T-helper 9 cell (primary cell): Measurements from ENCODE around the gene P2RX3.

Experiments used
- DNase-seq: peaks from one replicate; pipeline ENCODE4 v3.0.0-alpha.2; 2020

Gene P2RX3

DNA sequence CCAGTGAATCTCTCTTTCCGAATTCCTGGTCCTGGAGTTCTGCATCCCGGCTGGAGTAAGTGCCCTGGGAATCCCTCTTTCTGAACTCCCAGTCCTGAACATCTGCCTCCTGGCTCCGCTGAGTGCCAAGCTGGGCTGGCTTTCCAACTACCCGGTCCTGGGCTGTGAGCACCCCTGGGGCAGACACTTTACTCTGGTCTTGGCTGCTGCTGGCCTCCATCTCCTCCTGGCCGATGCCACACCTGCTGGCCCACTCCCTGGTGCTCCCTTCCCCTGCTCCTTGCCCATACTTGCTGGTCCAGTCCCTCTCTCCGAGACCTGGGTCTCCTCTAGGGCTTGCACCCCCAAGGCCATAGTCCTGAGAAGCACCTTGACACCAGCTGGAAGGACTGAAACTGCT is 28.1 kb upstream of the P2RX3 start:
- no peak for DNase-seq

DNA sequence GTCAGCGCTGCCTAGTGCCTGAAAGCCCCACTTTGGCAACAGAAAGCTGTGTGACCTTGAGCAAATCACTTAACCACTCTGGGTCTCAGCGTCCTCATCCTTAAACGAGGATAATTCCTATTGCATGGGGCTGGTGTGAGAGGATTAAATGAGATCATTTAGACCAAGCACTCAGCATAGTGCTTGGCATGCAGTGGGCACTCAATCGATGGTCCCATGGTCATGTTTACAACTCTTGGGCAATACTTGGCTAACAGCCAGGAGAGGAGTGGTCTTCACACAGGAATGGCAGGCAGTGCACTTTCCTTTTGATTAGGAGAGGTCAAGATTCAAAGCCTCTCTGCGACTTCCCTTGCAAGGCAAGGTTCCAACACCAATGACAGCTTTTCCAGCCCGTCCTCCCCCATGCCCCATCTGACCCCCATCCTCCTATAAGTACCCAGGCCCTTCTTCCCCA is 27.5 kb upstream of the P2RX3 start:
- no peak for DNase-seq

DNA sequence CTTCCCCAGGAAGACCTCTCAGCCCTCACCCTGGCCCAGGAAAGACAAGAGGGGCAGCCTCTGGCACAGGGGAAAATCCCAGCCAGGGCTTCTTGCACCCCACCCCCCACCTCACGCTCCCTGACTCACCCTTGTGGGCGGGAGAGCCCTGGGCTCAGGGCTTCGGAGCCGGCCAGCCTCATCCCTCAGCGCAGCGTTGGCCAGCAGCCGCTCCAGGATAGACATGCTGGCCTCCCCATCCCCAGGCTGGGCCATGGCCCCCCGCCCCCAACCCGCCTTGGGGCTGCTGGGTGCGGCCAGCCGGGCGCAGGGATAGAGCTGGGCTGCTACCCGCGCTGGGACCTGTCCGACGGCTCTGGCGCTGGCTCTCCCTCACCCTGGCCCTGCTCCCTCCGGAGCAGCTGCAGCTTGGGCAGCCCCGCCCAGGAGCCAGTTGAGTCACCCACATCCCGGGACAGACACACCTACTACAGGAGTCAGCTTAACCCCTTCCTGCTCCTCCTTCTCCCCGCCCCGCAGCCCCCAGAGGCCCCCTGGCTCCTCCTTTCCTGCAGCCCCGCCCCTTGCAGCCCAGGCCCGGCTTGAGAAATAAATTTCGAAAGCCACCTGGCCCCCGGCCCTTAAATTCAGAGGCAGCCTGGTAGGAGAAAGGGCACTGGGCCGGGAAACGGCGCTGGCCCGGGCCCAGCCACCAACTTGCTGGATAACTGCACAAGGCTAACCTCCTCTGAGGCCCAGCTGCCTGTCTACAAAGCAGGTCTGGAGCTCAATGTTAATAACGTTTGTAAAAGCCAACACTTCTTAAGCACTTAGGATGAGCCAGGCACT is 26.8 kb upstream of the P2RX3 start:
- no peak for DNase-seq

DNA sequence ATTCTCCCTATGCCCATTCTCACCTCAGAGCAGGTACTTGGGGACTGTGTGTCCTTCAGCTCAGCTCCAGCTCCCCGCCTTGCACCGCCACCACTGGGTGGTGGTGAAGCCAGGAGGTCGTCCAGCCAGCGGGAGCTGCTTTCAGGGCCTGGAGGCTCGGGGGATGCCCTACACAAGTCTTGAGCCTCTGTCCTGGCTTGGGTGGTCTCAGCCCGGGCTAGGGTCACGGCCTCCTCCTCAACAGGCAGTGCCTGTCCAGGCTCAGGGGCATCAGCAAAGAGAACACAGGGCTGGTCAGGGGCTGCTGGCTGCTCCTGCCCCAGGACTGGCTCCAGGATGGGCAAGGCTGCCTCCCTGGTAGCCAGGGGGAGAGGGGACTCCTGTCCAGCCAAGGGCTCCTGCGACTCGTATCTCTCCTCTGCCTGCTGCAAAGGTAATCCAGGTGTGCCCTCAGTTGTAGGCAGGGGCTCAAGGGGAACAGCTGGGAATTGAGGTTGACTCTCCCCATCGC is 25.6 kb upstream of the P2RX3 start:
- no peak for DNase-seq

DNA sequence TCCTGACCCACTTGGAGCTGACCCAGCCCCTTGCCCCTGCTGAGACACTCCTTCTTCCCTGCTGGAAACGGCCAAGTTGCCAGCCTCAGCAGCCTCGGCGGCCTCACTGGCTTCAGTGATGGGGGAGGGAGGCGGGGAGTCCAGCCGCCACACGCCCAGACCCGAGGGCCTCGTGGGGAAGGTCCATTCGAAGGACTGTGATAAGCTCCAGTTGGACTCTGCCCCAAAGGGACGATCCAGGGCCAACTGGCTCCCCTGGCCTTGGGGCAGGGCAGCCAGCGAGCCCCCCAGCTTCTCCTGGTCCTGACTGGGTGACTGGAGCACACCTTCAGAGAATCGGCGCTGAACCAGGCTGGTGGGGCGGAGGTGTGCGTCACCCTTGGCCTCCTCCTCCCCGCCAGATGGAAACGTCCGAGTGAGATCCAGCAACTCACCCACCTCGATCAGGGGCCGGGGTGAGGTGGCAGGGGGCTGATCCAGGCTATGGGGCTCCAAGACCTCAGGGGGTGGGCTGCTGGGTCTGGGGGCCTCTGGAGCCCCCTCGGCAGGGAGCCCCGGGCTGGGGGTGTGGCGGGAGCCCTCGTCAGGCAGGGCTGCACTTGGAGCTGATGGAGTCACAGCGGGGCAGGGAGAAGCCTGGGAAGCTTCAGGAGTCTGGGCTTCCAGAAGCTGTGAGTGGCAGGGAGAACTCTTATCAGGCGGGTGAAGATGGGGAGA is 24.9 kb upstream of the P2RX3 start:
- no peak for DNase-seq

DNA sequence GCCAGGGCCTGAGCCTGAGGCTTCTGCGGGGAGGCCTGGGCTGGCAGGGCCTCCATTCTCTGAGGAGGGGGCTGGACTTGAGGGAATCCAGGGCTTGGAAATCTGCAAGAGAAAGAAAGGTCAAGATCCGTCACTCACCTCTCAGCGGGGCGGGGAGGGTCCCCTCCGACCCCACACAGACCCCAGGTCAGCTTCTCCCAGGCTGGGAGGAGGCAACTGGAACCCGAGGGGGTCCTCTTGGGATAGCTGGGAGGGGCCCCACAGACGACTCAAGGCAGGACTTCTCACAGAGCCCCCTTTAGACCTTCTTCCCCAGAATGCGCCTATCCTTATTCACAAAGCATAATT is 24.4 kb upstream of the P2RX3 start:
- no peak for DNase-seq

DNA sequence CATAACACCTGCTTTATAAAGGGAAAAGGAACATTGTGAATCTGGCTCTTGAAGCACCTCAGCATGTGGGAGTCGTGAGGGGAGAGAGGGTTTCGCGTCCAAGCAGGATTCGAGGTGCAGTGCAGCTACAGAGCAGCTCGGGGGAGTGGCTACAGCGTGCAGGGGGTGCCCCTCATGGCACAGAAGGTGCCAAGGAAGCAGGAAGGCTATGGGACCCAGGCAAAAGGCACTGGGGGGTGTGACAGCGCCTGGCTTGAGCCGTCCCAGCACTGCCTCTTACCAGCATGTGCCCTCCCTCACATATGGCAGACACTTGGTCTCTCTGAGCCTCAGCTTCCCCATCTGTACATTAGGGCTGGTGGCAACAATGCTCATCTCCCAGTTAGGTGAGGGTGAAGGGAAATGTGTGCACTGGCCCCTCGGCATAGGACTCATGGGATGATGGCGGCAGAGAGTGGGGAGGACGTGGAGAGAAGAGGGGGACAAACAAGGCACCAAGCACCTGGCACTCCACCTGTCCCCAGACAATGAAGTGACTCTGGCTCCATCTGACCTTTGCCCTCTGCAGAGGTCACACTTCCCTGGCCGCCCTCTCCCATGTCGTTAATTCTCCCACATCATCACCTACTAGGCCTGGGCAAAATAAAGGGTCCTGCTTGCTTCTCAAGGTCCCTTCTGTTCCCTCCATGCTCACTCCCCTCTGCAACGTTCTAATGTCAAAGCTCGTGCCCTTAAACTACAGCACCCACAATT is 23.8 kb upstream of the P2RX3 start:
- DNase-seq, result no peak

DNA sequence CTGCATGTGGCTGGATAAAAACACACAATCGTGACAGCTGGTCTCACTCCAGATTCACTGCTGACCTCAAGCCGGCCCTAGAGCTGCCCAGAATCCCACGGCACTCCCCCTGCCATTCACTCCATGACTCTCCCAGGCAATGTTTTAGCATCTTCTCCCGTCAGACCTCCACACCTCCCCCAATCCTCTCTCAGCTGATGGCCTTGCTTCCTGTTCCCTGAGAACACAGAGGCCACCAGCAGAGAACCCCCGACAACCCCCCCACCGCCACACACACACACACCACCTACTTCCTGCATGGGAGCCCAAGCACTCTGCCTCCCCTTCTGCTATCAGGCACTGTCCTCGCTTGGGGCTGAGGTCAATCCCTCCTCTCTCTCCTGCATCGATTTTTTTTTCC is 22.7 kb upstream of the P2RX3 start:
- DNase-seq, result no peak

DNA sequence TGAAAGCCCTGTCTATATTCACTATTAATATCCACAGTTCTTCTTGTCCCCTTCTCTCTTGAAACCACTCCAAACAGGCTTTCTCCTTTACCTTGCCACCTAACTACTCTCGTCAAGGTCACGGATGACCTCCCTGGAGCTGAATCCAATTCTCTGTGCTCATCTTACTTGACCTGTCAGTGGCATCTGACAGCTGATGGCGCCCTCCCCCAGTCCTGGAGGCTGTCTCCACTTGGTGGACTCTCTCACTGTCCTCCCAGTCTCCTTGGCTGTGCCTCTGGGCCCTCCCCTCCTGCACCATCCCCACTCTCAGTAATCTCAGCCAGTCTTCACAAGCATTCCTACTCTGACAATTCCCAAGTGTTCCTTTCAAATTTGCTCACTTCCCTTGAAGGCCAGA is 22.1 kb upstream of the P2RX3 start:
- DNase-seq, result no peak

DNA sequence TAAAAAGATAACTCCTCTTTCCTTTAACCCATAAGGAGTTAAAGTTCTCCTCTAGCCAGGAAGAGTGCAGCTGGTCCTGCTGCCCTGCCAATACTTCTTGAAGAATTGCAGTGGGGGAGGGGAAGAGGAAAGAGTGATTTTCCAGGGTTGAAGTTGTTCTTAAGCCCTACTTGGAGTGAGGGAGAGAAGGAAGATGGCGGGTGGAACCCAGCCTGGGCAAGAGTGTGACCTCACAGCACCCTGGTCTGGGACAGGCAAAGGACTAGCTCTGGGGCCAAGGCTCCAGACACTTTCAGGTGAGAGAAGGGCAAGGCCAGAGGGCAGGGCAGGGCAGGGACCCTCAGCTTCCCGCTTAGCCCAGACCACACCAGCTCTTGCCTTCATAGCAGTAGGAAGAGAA is 20.0 kb upstream of the P2RX3 start:
- DNase-seq, result no peak

DNA sequence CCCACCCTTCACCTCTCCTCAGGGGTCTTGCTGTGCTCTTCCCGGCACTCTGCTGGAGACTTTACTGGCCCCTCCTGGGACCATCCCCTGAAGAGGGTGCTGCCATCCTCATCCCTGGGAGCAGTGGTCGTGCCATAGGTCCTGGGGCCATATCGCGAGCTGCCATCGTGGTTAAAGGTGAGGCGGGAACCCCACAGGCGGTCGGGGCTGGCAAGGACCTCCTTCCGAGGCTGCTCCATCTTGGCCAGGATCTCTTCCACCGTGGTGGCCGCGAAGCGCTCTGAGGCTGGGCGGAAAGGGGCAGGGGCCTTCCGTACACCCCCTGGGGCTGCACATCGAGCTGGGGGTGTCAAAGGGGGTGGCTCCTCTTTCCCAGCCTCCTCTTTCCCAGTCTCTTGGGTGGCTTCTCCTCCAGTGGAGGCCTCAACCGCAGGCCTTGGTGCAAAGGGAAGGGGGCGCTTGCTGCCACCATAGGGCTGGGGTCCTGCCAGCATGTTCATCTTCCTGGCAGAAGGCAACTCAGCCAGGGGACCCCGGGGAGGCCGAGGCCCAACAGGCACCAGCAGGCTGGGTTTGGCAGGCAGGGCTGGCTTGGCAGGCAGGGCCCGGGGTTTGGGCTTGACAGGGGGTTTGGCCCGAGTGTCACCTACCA is 18.0 kb upstream of the P2RX3 start:
- DNase-seq, result no peak

DNA sequence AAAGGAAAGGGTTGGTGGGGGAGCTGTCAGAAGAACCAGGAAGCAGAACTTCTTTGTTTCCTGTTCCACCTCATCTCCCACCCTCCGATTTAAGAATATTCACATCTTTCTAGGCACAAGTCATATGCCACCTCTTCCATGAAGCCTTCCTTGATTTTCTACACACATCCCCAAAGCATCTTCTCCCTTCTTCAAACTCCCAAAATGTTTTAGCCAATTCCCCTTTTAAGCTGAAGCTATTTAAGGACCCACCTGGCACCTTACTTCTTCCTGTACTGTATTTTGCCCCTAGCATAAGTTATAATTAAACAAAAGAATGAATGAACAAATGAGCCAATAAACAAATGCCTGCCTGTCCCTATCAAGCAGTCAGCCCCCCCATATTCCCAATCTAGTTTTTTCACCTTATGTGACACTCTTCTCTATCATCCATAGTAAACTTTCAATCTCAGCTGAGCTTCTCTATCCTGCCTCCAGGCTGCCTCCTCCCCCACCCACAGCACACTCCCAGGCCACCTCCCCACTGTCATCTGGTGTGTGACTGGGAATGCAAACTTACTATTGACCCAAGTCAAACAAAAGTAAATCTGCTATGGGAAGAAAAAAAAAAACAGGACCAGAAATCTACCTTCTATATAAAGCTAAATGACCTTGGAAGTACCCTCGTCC is 17.3 kb upstream of the P2RX3 start:
- DNase-seq, result no peak

DNA sequence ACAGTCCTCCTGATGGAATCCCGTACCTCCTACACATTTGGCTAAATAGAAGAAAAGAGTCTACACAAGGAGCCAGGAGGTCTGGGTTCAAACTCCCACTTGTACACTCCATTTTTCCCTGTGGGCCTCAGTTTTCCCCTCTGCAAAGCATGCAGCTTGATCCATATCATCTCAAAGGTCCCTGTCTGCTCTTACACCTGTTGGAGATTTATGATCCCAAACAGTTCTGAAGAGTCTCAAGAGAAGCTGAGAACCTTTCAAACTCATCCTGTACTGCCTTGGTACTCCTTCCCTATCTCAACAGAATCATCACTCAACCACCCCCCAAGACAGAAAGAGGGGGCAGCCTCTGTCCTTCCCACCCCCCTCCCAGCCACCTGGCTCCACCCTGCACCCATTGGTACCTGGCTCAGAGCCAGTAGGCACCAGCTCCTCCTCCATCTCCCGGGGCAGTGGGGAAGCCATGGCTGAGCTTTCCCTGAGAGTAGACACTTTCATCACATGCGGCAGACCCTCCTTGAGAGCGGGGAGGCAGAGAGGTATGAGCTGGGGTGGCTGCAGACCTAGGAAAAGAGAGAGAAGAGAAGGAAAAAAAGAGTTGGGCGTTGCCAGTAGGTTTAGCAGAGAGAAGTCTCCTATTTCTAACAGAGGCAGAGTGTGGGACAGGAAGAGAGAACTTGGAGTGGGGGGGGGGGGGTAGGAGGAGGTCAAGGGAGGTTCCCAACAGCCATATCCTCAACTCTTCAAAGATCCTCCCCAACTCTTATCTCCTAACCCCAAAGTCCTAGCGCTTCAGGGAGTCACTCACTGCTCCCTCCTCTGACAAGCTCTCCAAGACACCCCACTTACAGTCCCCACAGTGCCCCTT is 16.5 kb upstream of the P2RX3 start:
- no peak for DNase-seq

DNA sequence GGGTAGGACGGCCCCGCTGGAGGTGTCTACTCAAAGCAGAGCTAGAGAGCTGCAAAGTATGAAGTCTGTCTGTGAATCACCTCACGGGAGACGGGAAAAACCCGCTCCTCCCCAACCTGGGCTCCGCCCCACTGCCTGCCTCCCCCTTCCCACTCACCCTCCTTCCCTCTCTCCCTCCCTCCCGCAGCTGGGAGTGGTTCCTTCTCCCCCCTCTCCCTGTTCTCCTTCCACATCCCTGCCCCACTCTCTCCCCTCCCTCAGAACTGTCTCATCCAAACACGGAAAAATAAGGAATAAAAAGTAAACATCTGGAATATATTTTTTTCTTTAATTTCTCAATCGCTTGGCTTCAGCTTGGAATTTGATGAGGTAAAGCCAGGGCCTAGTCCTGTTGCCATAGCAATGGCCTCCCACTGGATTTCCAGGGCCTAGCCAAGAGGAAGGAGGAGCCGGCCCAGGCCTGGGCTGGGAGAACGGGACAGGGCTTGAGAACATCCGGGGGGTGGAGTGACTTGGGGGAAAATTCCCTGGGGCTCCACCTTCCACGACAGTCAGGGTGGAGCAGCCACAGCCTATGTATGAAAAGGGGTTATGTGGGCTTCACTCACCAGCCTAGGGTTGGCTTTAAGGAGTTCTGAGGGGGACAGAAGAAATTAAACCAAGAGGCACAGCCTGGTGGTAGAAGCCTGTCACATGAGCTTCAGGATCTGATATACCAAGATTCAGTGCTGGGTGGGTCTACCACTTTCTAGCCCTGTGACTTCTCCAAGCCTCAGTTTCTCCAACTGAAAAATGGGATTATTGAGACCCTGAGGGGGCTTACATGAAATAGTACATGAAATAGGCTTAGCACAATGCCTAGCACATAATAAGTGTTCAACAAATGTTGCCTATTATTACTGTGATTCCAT is 15.6 kb upstream of the P2RX3 start:
- DNase-seq, result no peak

DNA sequence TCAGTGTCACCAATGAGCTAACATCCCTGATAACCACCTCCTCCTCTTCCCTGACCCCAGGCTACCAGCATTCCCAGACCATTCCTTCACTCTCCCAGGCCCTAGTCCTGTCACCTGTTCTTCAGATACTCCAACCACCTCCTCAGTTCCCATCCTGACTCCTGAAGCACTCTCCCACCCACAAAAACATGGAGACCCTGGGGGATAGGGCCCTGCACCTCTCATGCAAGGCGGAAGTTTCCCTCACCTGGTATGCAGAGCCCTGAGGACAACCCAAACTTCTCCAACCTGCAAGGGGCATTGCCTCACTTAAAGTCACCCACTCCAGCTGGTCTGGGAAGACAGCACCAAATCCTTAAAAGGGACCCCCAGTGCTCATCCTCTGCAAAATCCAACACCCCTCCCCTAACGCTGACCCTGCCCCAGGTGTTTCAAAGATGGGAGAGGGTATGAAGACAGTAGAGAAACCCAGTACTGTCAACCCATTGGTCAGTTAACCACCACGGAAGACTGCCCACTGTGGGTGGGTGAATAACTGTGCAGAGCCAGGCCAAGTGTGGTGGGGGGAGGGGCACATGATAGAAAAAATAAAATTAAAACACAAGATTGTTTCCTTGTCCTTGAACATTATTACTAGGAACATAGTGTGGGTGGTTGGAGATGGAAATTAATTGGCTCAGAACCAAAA is 14.8 kb upstream of the P2RX3 start:
- no peak for DNase-seq

DNA sequence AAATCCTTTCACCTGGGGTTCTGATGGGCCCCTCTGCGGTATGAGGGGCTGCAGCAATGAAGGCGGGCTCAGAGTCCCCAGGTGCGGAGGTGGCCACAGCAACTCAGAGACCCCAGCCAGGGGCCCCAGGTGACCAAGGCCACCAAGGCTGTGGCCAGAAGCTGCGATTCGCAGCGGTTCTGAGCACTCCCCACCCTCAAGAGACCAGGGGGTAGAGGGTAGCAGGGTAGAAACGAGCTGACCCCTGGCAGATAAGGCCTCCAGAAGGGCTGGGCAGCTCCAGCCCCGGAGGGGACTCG is 14.3 kb upstream of the P2RX3 start:
- DNase-seq, result no peak

DNA sequence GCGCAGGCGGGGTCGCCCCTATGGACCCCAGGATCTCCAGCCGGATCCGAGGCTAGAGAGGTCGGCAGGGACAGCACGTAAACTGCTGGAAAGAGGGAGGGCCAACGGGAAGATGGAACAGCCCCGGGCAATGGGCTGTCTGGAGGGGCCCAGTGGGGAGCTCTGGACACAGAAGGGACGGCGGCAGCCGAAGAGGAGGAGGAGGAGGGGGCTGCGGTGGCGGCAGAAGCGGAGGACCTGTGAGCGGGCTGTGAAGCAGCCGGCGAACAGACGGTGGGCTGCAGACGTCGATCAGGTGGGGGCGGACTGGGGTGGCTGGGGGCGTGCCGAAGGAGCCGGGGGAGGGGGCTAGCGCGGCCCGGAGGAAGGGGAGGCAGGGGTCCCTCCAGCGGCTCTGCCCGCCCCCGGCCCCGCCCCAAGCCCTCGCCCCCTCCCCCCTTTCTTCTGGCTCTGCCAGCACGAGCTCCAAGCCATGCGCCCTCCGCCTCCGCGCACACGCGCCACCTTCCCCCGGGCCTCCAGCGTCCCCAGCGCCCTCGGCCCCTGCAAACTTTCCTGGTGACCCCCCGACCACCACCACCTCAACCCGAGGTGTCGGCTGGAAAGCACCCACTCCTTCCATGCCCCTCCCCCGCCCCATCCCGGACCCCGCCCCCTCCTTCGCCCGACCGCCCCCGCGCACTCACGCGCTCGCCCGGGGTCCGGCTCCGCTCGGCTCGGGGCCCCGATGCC is 13.8 kb upstream of the P2RX3 start:
- no peak for DNase-seq

DNA sequence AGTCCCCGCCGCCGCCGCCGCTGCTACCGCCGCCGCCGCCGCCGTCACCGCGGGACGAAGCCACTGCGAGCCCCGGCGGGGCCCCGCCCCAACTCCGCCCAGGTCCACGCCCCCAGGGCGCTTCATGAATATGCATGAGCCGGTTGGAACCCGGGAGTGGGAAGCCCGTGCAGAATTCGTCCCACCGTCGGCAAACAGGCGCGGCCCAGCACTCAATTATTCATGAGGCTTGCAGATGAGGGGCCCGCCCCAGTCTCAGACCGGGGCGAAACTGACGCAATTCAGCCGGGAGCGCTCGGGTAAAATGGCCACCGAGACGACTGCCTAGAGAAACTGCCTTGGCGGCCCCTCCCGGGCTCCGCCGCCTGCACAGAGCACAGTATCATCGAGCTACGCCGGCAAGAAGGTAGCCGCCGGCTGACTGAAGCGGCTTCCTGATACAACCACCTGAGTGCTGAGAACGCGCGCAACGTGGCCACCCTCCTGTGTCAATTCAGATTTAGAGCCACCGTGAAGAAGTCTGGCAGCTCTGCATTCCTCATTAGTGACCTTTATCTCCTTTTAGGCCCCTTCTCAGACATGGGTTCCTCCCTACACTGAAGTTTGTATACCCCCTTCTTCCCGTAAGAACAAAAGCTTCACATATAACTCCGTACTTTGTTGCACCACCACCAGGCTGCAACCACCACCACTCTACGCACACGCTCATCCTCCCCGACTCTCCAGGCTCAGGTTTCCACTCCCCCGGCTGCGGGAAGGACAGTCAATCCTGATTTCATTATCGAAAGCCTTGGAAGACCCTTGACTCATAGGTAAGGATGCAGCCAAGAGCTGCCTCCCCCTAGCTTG is 13.0 kb upstream of the P2RX3 start, which contains the start of gene TNKS1BP1:
TSS of gene TNKS1BP1 (minus strand) at position 67 of the 849 bp plus-strand sequence. CDS start 3,067 bp downstream, outside the sequence.
- peak; percentile 87 for DNase-seq
